Cortex of kidney (tissue), 1 donor: ENCODE data around the gene GABRD.

Source experiments
- DNase-seq: peaks from one replicate; lab custom pipeline; 2025; lab: John Stamatoyannopoulos, UW

GABRD gene

GRCh38 chr1:2053784-2054376 is 34.7 kb downstream of the GABRD start:
- DNase-seq, result no peak

- no peak for DNase-seq
Observed at GRCh38 chr1:2054560-2054959, 35.4 kb downstream of the GABRD start.

- no peak for DNase-seq
Observed at GRCh38 chr1:2055911-2056575, 36.9 kb downstream of the GABRD start.

DNA sequence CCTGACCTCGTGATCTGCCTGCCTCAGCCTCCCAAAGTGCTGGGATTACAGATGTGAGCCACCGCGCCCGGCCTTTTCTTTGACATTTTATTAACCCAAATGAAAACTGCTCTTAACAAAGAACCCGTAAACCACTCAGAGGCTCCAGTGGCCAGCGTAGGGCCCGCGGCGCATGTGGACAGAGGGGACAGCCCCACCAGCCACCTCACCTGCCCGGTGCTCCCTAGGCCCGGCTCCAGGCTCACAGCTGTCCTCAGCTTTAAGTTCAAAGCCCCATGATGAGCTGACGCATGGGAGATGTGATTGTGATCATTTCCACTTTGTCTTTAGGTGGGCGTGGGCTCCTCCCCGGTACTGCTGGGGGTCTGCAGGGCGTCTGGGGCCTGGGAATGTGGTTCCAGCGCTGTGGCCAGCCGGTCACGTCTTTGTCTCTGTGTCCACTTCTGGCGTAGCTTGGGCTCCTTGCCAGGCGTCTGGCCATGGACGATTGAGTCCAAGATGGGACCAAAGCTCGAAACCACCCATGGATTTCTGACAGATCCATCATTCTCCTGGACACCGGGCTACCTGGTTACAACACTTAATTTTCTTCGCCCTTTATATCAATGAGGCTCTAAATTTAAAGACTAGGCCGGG is 37.9 kb downstream of the GABRD start:
- no peak for DNase-seq

- no peak for DNase-seq
Observed at GRCh38 chr1:2059290-2059953, 40.3 kb downstream of the GABRD start.

- DNase-seq, result no peak
Observed at GRCh38 chr1:2060072-2060471, 40.9 kb downstream of the GABRD start.

GRCh38 chr1:2060535-2060934 is 41.4 kb downstream of the GABRD start:
- no peak for DNase-seq

- DNase-seq, result no peak
Observed at GRCh38 chr1:2061065-2061778, 42.1 kb downstream of the GABRD start.

DNA sequence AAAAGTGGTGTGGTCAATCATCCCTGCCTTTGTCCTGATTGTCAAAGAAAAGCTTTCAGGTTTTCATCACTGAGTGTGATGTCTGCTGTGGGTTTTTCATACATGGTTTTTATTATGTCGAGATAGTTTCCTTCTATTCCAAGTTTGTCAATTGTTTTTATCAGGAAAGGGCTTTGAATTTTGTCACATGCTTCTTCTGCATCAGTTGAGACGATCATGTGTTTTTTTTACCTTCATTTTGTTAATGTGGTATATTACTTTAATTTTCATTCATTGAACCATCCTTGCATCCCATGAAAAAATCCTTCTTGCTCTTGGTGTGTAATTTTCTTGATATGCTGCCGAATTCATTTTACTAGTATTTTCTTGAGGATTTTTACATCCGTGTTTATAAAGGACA is 46.6 kb downstream of the GABRD start:
- no peak for DNase-seq

DNA sequence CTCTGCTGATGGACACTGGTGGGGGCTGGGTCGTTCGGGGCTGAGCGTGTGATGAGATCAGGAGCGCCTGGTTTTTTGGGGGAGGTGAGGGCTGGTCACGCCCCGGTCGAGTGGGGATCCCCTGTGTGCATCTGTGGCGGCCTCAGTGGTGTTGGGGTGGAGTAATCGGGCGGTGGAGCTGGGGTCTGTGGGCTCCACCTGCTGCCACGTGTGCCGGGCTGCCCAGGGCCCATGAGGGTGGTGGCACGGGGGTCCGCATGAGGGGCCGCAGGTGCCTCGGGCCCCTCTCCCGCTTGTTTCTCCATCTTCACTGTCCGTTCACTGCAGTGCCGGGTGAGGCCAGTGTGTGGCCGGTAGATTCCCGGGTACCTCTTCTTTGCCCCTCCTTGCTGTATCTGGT is 48.2 kb downstream of the GABRD start:
- no peak for DNase-seq

GRCh38 chr1:2067981-2068380 is 48.8 kb downstream of the GABRD start:
- DNase-seq, result no peak

DNA sequence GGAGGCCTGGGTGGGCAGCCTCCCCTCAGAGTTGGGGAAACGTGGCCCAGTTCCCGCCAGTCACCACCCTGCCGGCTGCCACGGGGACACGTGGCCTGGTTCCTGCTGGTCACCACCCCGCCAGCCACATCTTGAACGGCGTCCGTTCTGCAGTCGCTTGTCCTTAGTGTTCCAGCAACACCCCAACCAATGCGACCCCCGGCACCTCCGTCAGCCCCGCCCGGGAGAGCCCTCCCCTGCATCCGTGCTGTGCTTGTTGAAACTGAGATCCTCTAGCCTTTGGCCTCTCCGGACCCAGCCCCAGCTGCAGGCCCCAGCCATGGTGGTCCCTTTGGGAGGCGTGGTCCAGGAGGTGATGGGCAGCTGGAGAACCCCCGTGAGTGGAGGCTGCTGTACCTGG is 49.8 kb downstream of the GABRD start:
- no peak for DNase-seq

GRCh38 chr1:2070016-2070415 is 50.9 kb downstream of the GABRD start:
- no peak for DNase-seq

DNA sequence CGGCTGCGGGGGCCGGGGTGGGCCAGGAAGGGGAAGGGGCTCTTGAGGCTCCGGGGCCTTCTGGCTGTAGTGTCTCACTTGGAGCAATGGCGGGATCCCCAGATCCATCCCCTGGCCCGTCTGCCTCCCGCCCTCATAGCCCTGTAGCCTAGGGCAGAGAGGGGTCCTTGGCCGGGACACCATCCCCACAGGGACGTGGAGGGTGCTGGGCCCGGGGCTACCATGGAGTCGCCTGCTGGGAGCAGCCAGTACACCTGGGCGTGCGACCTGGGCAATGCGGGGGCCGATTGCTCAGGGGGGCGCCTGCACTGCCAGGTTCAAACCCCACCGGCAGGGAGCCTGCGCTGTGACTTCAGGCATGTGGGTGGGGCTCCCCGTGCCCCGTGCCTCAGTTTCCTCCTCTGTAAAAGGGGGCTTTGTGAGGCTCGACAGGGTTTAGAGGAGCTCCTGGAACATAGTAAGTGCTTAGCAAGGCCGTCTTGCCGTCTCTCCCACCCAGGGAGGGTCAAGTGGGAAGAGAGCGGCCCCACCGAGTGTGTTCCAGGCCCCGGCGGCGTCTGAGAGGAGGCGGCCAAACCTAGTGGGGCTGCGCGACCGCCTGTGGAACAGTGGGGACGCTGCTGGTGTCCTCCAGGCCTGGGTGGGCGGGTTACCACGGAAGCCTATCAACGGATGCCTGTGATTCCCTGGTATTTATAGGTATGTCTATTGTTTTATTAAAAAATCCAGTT is 51.8 kb downstream of the GABRD start:
- no peak for DNase-seq

GRCh38 chr1:2072109-2072806 is 53.1 kb downstream of the GABRD start:
- DNase-seq, result no peak

GRCh38 chr1:2072891-2073290 is 53.7 kb downstream of the GABRD start:
- no peak for DNase-seq

DNA sequence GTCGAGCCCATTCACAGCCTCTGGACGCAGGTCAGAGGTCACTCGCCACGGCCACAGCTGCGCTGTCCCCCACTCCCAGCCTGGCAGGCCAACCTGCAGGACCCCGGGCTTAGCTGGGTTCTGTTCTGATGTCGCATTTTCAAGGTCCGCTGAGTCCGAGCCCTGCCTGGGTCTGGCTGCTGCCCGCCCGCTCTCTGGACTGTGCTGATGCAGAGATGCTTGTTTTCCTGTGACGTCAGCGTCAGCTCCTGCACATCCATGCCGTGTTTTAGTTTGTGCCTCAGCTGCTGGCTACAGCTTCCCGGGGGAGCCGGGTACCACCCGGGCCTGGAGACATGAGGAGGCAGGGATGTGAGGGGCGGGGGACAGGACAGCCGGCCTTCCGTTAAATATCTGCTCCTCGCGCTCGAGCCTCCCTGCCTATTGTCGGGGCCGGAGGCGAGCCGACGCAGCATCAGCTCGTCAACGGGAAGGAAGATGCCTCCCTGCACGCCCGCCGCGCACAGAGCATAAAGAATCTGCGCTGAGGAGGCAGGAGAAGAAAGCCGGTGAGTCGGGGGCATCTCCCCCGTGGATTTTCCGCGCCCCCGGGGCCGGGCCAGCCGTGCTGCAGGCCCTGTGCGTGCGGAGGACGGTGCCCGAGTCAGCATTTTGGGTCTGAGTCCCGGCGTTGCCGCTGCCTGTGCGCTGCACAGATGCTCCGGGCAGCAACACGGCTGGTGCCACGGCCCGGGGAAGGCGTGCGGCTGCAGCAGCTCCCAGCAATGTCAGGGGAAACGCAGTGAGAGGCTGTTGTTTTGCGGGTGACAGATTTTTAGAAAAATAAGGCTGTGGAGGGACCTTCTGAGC is 54.5 kb downstream of the GABRD start:
- DNase-seq, result no peak

DNA sequence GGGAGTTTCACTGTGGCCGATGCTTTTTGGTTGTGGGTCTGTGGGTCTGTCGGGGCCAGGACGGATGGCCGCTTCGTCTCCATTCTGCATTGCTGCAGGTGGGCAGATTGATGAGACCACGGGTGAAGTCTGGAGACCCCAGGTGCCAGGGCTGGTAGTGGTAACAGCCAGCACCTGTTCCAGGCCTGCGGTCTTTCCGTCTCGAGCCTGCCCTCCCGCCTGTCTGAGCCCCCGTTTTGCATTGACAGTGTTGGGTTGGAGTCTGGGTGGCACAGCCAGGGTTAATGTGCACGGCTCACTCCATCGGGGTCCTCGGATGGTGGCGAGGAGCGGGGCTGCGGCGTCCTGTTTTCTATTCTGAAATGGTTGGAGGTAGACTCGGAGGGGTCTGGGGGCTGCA is 55.3 kb downstream of the GABRD start:
- no peak for DNase-seq

GRCh38 chr1:2074944-2075740 is 56.0 kb downstream of the GABRD start:
- no peak for DNase-seq
